K562 (cell line): Measurements from ENCODE around the gene USP2. TPM values are rescaled to one million over a fixed set of nuclear protein-coding genes. Genes with fewer than 3 reads are reported as not detected.
A peak's percentile ranks its signal among the peaks of the same experiment; 100 is the strongest.

Source experiments
- AFF4 ChIP-seq: sonication (generic); formaldehyde crosslinking; IDR thresholded peaks from 2 replicates; pipeline ENCODE4 v1.8.0; 2023; ENCODE audit warnings: mild to moderate bottlenecking, missing genetic modification reagents
- CLOCK ChIP-seq: fragments of 250-450 bp; sonication (Bioruptor Pico); IDR thresholded peaks from 2 replicates; pipeline ENCODE4 v1.4.0; 2020; ENCODE audit warnings: mild to moderate bottlenecking, moderate library complexity, borderline replicate concordance
- EP400 ChIP-seq: fragments of 450-650 bp; IDR thresholded peaks from 2 replicates; pipeline ENCODE4 v1.6.1; 2017; ENCODE audit warnings: antibody characterized with exemption, mild to moderate bottlenecking, moderate library complexity
- POLR2G ChIP-seq: fragments of 200-400 bp; formaldehyde crosslinking; IDR thresholded peaks from 2 replicates; pipeline ENCODE4 v1.6.1; 2017; ENCODE audit warnings: low read depth, mild to moderate bottlenecking, antibody characterized with exemption, low read length, moderate library complexity
- PRMT5 ChIP-seq: sonication (generic); formaldehyde crosslinking; IDR thresholded peaks from 2 replicates; pipeline ENCODE4 v1.5.0; 2020; ENCODE audit warnings: missing genetic modification reagents
- ZNF277 ChIP-seq: fragments of 250-450 bp; sonication (Bioruptor Pico); IDR thresholded peaks from 2 replicates; pipeline ENCODE4 v1.8.0; 2022; ENCODE audit warnings: inconsistent platforms, mild to moderate bottlenecking, moderate library complexity, borderline replicate concordance
- polyA plus RNA-seq, 8 experiments: library from polyadenylated mRNA; depleted of rRNA in 4 of 8; stranded (reverse) in 5 of 8; unstranded in 3 of 8; fragments of >200 nt; fragmentation: Nextera tagmentation in 2 of 8; fragmentation: Illumina TruSeq in 1 of 8; extraction: Ambion mirVana in 2 of 8; extraction: Trizol in 1 of 8; gene quantifications; 2 replicates each; pipeline versions ENCODE4 v1.2.1 to v1.2.3, GENCODE V29; 2011 to 2014; ENCODE audit warnings: inconsistent platforms in 1 of 8, missing spikeins in 1 of 8
- total RNA-seq, 7 experiments: library from RNA; depleted of rRNA in 6 of 7; stranded (reverse); fragments of >200 nt in 6 of 7; fragmentation: Illumina TruSeq in 2 of 7; extraction: Trizol in 2 of 7; gene quantifications; 2 replicates each; pipeline versions ENCODE4 v1.2.1 to v1.2.3, GENCODE V29; 2011 to 2021; ENCODE audit warnings: low replicate concordance in 1 of 7

Gene USP2
- total and polyA plus RNA-seq, 9 of the 15 experiments (the other 6 are each of a cell fraction or from before 2014, with no cell fraction given) = 2.8 to 16.9 (median 3.9) TPM

- TF ChIP-seq AFF4 (CRISPR knock-in tag) (no peak), CLOCK (CRISPR knock-in tag) (no peak), POLR2G (peak; percentile 10; the same call in 1 of the 2 replicates), PRMT5 (CRISPR knock-in tag) (no peak), ZNF277 (CRISPR knock-in tag) (no peak), EP400 (no peak)
These were observed 71.4 kb downstream of the USP2 start (continued) for GRCh38 chr11:119309953-119310681.
